BE2C (cell line): ENCODE data around the gene ZNF423.

Experiments
- DNase-seq: peaks from one replicate; pipeline ENCODE4 v3.0.0-alpha.2; 2020
- H3K27me3 ChIP-seq: fragments of 250-450 bp; sonication (Bioruptor Pico); 2 replicates; pipeline ENCODE4 v1.5.1; 2020; ENCODE audit warnings: mild to moderate bottlenecking
- H3K36me3 ChIP-seq: fragments of 250-450 bp; sonication (Bioruptor Pico); 2 replicates; pipeline ENCODE4 v1.5.1; 2020; ENCODE audit warnings: mild to moderate bottlenecking
- H3K4me1 ChIP-seq: fragments of 250-450 bp; sonication (Bioruptor Pico); 2 replicates; pipeline ENCODE4 v1.5.1; 2020
- H3K4me3 ChIP-seq: 2 replicates; pipeline ENCODE4 v1.5.1; 2011; ENCODE audit warnings: low read depth, low read length
- H3K9me3 ChIP-seq: fragments of 250-450 bp; sonication (Bioruptor Pico); 2 replicates; pipeline ENCODE4 v1.5.1; 2020
- TF ChIP-seq, protein P1 (sequence below): IDR thresholded peaks from 2 replicates; pipeline ENCODE4 v1.5.1; 2012; ENCODE audit warnings: mild to moderate bottlenecking, low read depth, low read length

Gene ZNF423

GRCh38 chr16:49688036-49688697 is 167.7 kb downstream of the ZNF423 start:
- no peaks in the 10 kb centered on the region for H3K27me3 ChIP-seq

DNA sequence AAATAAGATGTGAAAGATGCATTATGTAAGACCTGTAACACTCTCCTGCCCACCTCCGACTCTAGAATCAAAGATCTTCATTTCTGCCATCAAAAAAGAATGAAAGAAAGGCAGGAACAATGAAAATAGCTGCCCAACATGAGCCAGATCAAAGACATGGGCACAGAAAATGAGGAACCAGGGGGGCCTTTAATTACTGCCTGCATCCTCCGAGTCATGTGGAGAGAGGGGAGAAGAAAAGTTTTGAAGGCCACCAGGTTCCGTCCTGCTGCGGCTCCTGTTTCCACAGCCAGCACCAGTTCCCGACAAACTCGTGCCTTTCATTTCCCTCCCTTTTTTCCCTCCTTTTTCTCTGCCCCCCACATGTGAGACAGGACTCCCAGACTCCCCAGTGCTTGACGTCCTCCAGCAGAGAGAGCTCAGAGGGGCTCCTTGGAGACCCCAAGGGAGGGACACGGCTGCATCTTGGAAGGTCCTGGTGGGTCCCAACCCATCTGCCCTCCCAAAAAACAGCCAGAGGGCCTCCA is 168.4 kb downstream of the ZNF423 start:
- H3K4me3 ChIP-seq: no peak overlapping the region
- no peaks in the 10 kb centered on the region for H3K27me3 ChIP-seq
- no peak for DNase-seq
- H3K36me3 ChIP-seq: no peaks in the 10 kb centered on the region
- no peaks in the 10 kb centered on the region for H3K9me3 ChIP-seq
- TF ChIP-seq, protein P1, sequence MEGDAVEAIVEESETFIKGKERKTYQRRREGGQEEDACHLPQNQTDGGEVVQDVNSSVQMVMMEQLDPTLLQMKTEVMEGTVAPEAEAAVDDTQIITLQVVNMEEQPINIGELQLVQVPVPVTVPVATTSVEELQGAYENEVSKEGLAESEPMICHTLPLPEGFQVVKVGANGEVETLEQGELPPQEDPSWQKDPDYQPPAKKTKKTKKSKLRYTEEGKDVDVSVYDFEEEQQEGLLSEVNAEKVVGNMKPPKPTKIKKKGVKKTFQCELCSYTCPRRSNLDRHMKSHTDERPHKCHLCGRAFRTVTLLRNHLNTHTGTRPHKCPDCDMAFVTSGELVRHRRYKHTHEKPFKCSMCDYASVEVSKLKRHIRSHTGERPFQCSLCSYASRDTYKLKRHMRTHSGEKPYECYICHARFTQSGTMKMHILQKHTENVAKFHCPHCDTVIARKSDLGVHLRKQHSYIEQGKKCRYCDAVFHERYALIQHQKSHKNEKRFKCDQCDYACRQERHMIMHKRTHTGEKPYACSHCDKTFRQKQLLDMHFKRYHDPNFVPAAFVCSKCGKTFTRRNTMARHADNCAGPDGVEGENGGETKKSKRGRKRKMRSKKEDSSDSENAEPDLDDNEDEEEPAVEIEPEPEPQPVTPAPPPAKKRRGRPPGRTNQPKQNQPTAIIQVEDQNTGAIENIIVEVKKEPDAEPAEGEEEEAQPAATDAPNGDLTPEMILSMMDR: no peak
- no peaks in the 10 kb centered on the region for H3K4me1 ChIP-seq

More at GRCh38 chr16:49688036-49688697, 167.7 kb downstream of the ZNF423 start:
- DNase-seq: no peak
- Histone ChIP-seq H3K4me3 (no peak overlapping the region), H3K4me1 (no peaks in the 10 kb centered on the region), H3K36me3 (no peaks in the 10 kb centered on the region), H3K9me3 (no peaks in the 10 kb centered on the region)
- TF ChIP-seq, protein P1: no peak

GRCh38 chr16:49684696-49685095 is 171.2 kb downstream of the ZNF423 start:
- Histone ChIP-seq H3K36me3 (no peaks in the 10 kb centered on the region), H3K4me3 (no peak overlapping the region), H3K4me1 (no peaks in the 10 kb centered on the region), H3K27me3 (no peaks in the 10 kb centered on the region), H3K9me3 (no peaks in the 10 kb centered on the region)
- DNase-seq: no peak
- TF ChIP-seq, protein P1: no peak

GRCh38 chr16:49682577-49683165 is 173.2 kb downstream of the ZNF423 start:
- DNase-seq: no peak
- TF ChIP-seq, protein P1: no peak
- no peaks in the 10 kb centered on the region for H3K4me1 ChIP-seq
- no peaks in the 10 kb centered on the region for H3K36me3 ChIP-seq
- no peaks in the 10 kb centered on the region for H3K9me3 ChIP-seq
- H3K4me3 ChIP-seq: no peak overlapping the region
- H3K27me3 ChIP-seq: no peaks in the 10 kb centered on the region

- H3K4me1 ChIP-seq: no peaks in the 10 kb centered on the region
- TF ChIP-seq, protein P1: no peak
- no peaks in the 10 kb centered on the region for H3K36me3 ChIP-seq
- H3K4me3 ChIP-seq: no peak overlapping the region
- no peak for DNase-seq
- no peaks in the 10 kb centered on the region for H3K9me3 ChIP-seq
- H3K27me3 ChIP-seq: no peaks in the 10 kb centered on the region
Observed at GRCh38 chr16:49681217-49681883, 174.6 kb downstream of the ZNF423 start.
